HFFc6 (cell line): ENCODE measurements around the gene GADD45G. TPM values are rescaled to one million over a fixed set of nuclear protein-coding genes. Genes with fewer than 3 reads are reported as not detected.

Experiments
- DNase-seq: peaks from one replicate; pipeline ENCODE4 v3.0.0-alpha.2; 2018
- H3K27ac Mint-ChIP-seq: 2 replicates; pipeline ENCODE4 v1.8.0; 2020; ENCODE audit warnings: mild to moderate bottlenecking, mixed read lengths
- H3K27me3 Mint-ChIP-seq: 2 replicates; pipeline ENCODE4 v1.8.0; 2021; ENCODE audit warnings: mild to moderate bottlenecking, moderate library complexity, mixed read lengths; ENCODE audit not compliant: insufficient read depth
- H3K36me3 Mint-ChIP-seq: 2 replicates; pipeline ENCODE4 v1.8.0; 2021; ENCODE audit warnings: low read depth, mixed read lengths
- H3K4me1 Mint-ChIP-seq: 2 replicates; pipeline ENCODE4 v1.8.0; 2020; ENCODE audit warnings: low read depth, mixed read lengths
- H3K4me3 Mint-ChIP-seq: 2 replicates; pipeline ENCODE4 v1.8.0; 2020; ENCODE audit warnings: mild to moderate bottlenecking, moderate library complexity, mixed read lengths
- H3K9me3 Mint-ChIP-seq: 2 replicates; pipeline ENCODE4 v1.8.0; 2020; ENCODE audit warnings: mild to moderate bottlenecking, mixed read lengths
- CTCF ChIP-seq: fragments of 200-600 bp; sonication (generic); IDR thresholded peaks from 2 replicates; pipeline ENCODE4 v1.5.0; 2021; ENCODE audit warnings: antibody characterized with exemption, mild to moderate bottlenecking
- total RNA-seq, 6 experiments: library from RNA; stranded (reverse); fragmentation: NEBNext Ultra II Directional; extraction: Animal tissue kit (Norgen Biotek cat#: 25700); gene quantifications; 2 replicates in 1 of 6; 3 replicates in 5 of 6; pipeline ENCODE4 v1.2.3, GENCODE V29; 2021

GADD45G gene
- total RNA-seq, 6 experiments from 2014 or later, result 0.16 to 0.38 (median 0.24) TPM; not detected in 2

- Mint-ChIP-seq H3K27ac (no peak overlapping the region), H3K36me3 (no peaks in the 10 kb centered on the region), H3K4me1 (no peaks in the 10 kb centered on the region), H3K9me3 (peaks cover 16% of the 10 kb centered on the region), H3K27me3 (no peaks in the 10 kb centered on the region), H3K4me3 (no peak overlapping the region)
- TF ChIP-seq CTCF, result no peak
- no peak for DNase-seq
Measured at GRCh38 chr9:89646189-89646939, 41.6 kb downstream of the GADD45G start.

- H3K4me1 Mint-ChIP-seq, result no peaks in the 10 kb centered on the region
- peaks cover 16% of the 10 kb centered on the region for H3K9me3 Mint-ChIP-seq
- TF ChIP-seq CTCF, result no peak
Measured at GRCh38 chr9:89647366-89648128, 42.7 kb downstream of the GADD45G start.

GRCh38 chr9:89648247-89649000 lies 43.6 kb downstream of the GADD45G start:
- Mint-ChIP-seq H3K9me3 (peaks cover 16% of the 10 kb centered on the region), H3K4me1 (no peaks in the 10 kb centered on the region), H3K36me3 (no peaks in the 10 kb centered on the region), H3K27me3 (no peaks in the 10 kb centered on the region), H3K4me3 (no peak overlapping the region), H3K27ac (no peak overlapping the region)
- no peak for TF ChIP-seq CTCF
- DNase-seq, result no peak

More at GRCh38 chr9:89647366-89648128, 42.7 kb downstream of the GADD45G start:
- no peak for DNase-seq
- no peak overlapping the region for H3K27ac Mint-ChIP-seq
- no peak overlapping the region for H3K4me3 Mint-ChIP-seq
- no peaks in the 10 kb centered on the region for H3K27me3 Mint-ChIP-seq
- H3K36me3 Mint-ChIP-seq, result no peaks in the 10 kb centered on the region

GRCh38 chr9:89649039-89649691 lies 44.4 kb downstream of the GADD45G start:
- Mint-ChIP-seq H3K9me3 (peaks cover 16% of the 10 kb centered on the region), H3K27me3 (no peaks in the 10 kb centered on the region), H3K36me3 (no peaks in the 10 kb centered on the region), H3K27ac (no peak overlapping the region), H3K4me3 (no peak overlapping the region), H3K4me1 (no peaks in the 10 kb centered on the region)
- DNase-seq, result no peak
- TF ChIP-seq CTCF, result no peak

- Mint-ChIP-seq H3K27me3 (peaks cover 8% of the 10 kb centered on the region; the same call in 1 of the 2 replicates), H3K4me1 (no peaks in the 10 kb centered on the region)
- TF ChIP-seq CTCF, result no peak
Measured at GRCh38 chr9:89654025-89654662, 49.3 kb downstream of the GADD45G start.

More at GRCh38 chr9:89654025-89654662, 49.3 kb downstream of the GADD45G start:
- no peak for DNase-seq
- peaks cover 25% of the 10 kb centered on the region for H3K9me3 Mint-ChIP-seq
- H3K27ac Mint-ChIP-seq, result no peak overlapping the region
- H3K4me3 Mint-ChIP-seq, result no peak overlapping the region
- no peaks in the 10 kb centered on the region for H3K36me3 Mint-ChIP-seq
